ENCODE measurements around the gene ZNF582.

DNA sequence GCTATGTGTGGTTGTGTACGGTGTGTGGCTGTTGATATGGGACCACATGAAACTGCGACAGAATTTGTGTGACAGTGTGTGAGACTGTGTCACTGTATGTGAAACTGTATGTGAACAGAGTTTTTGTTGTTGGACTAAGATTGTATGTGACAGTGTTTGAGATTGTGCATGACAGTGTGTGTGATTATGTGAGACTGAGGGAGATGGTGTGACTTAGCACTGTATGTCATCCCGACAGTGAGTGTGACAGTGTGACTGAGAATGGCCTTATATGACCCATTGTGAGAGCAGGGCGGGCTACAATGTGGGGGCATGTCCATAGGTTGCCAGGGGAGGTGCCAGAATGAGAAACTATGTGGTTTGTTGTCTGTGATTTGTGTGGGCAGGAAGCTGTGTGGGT lies 11.7 kb upstream of the ZNF582 start:
- TF ChIP-seq RARB (CRISPR knock-in tag; IDR thresholded peaks at IDR 0.05) (no peak), ZC3H10 (CRISPR knock-in tag; IDR thresholded peaks at IDR 0.05) (no peak), GLIS3 (CRISPR knock-in tag; IDR thresholded peaks at IDR 0.05) (no peak), ZFP3 (CRISPR knock-in tag; IDR thresholded peaks at IDR 0.05) (no peak), TCF4 (CRISPR knock-in tag; IDR thresholded peaks at IDR 0.05; ENCODE audit: borderline replicate concordance) (no peak), OSR1 (CRISPR knock-in tag; IDR thresholded peaks at IDR 0.05) (no peak), ZFP30 (CRISPR knock-in tag; IDR thresholded peaks at IDR 0.05) (no peak), ZNF70 (CRISPR knock-in tag; IDR thresholded peaks at IDR 0.05) (no peak), ISL1 (CRISPR knock-in tag; IDR thresholded peaks at IDR 0.05) (no peak)
- TF ChIP-seq, protein P1, sequence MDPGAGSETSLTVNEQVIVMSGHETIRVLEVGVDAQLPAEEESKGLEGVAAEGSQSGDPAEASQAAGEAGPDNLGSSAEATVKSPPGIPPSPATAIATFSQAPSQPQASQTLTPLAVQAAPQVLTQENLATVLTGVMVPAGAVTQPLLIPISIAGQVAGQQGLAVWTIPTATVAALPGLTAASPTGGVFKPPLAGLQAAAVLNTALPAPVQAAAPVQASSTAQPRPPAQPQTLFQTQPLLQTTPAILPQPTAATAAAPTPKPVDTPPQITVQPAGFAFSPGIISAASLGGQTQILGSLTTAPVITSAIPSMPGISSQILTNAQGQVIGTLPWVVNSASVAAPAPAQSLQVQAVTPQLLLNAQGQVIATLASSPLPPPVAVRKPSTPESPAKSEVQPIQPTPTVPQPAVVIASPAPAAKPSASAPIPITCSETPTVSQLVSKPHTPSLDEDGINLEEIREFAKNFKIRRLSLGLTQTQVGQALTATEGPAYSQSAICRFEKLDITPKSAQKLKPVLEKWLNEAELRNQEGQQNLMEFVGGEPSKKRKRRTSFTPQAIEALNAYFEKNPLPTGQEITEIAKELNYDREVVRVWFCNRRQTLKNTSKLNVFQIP (CRISPR knock-in tag; IDR thresholded peaks at IDR 0.05; ENCODE audit: borderline replicate concordance, low read depth), result no peak
- TF ChIP-seq, protein P2, sequence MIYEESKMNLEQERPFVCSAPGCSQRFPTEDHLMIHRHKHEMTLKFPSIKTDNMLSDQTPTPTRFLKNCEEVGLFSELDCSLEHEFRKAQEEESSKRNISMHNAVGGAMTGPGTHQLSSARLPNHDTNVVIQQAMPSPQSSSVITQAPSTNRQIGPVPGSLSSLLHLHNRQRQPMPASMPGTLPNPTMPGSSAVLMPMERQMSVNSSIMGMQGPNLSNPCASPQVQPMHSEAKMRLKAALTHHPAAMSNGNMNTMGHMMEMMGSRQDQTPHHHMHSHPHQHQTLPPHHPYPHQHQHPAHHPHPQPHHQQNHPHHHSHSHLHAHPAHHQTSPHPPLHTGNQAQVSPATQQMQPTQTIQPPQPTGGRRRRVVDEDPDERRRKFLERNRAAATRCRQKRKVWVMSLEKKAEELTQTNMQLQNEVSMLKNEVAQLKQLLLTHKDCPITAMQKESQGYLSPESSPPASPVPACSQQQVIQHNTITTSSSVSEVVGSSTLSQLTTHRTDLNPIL (CRISPR knock-in tag; IDR thresholded peaks at IDR 0.05; ENCODE audit: low read depth), result no peak
- TF ChIP-seq, protein P3, sequence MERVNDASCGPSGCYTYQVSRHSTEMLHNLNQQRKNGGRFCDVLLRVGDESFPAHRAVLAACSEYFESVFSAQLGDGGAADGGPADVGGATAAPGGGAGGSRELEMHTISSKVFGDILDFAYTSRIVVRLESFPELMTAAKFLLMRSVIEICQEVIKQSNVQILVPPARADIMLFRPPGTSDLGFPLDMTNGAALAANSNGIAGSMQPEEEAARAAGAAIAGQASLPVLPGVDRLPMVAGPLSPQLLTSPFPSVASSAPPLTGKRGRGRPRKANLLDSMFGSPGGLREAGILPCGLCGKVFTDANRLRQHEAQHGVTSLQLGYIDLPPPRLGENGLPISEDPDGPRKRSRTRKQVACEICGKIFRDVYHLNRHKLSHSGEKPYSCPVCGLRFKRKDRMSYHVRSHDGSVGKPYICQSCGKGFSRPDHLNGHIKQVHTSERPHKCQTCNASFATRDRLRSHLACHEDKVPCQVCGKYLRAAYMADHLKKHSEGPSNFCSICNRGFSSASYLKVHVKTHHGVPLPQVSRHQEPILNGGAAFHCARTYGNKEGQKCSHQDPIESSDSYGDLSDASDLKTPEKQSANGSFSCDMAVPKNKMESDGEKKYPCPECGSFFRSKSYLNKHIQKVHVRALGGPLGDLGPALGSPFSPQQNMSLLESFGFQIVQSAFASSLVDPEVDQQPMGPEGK (CRISPR knock-in tag; IDR thresholded peaks at IDR 0.05; ENCODE audit: borderline replicate concordance), result no peak
